ENCODE data around the gene MED27.

MED27 gene

GRCh38 chr9:131836607-131837315, 242.9 kb downstream of the MED27 start:
- H3K27me3 Mint-ChIP-seq, result peaks cover 23% of the 10 kb centered on the region
- peaks cover 30% of the 10 kb centered on the region for H3K4me1 Mint-ChIP-seq (ENCODE audit: low read depth)
- DNase-seq, result no peak
- no peak overlapping the region for H3K4me3 Mint-ChIP-seq
- no peak overlapping the region for H3K27ac Mint-ChIP-seq
- H3K9me3 Mint-ChIP-seq, result peaks cover 6% of the 10 kb centered on the region
- no peaks in the 10 kb centered on the region for H3K36me3 Mint-ChIP-seq (ENCODE audit: low read depth)

- peaks cover 30% of the 10 kb centered on the region for H3K4me1 Mint-ChIP-seq (ENCODE audit: low read depth)
- DNase-seq, result no peak
- H3K9me3 Mint-ChIP-seq, result peaks cover 6% of the 10 kb centered on the region
- no peak overlapping the region for H3K4me3 Mint-ChIP-seq
- H3K27me3 Mint-ChIP-seq, result peaks cover 23% of the 10 kb centered on the region
- no peaks in the 10 kb centered on the region for H3K36me3 Mint-ChIP-seq (ENCODE audit: low read depth)
- no peak overlapping the region for H3K27ac Mint-ChIP-seq
Measured at GRCh38 chr9:131836021-131836420, 243.6 kb downstream of the MED27 start.

GRCh38 chr9:131835151-131835910, 244.3 kb downstream of the MED27 start:
- Mint-ChIP-seq H3K4me1 (ENCODE audit: low read depth) (peaks cover 28% of the 10 kb centered on the region), H3K4me3 (no peak overlapping the region), H3K36me3 (ENCODE audit: low read depth) (no peaks in the 10 kb centered on the region), H3K27me3 (peaks cover 23% of the 10 kb centered on the region), H3K9me3 (peaks cover 6% of the 10 kb centered on the region), H3K27ac (no peak overlapping the region)
- DNase-seq, result no peak

GRCh38 chr9:131834721-131835120, 244.9 kb downstream of the MED27 start:
- no peaks in the 10 kb centered on the region for H3K36me3 Mint-ChIP-seq (ENCODE audit: low read depth)
- peaks cover 6% of the 10 kb centered on the region for H3K9me3 Mint-ChIP-seq
- DNase-seq, result no peak
- H3K4me3 Mint-ChIP-seq, result no peak overlapping the region
- H3K4me1 Mint-ChIP-seq (ENCODE audit: low read depth), result peaks cover 22% of the 10 kb centered on the region
- peaks cover 20% of the 10 kb centered on the region for H3K27me3 Mint-ChIP-seq
- H3K27ac Mint-ChIP-seq, result no peak overlapping the region

DNA sequence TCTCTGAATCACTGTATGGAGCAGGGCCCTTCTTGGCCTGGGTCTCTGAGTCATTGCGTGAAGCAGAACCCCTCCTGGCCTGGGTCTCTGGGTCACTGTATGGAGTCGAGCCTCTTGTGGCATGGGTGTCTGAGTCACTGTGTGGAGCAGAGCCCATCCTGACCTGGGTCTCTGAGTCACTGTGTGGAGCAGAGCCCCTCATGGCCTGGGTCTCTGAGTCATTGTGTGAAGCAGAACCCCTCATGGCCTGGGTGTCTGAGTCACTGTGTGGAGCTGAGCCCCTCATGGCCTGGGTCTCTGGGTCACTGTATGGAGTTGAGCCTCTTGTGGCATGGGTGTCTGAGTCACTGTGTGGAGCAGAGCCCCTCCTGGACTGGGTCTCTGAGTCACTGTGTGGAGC, 245.8 kb downstream of the MED27 start:
- no peak overlapping the region for H3K4me3 Mint-ChIP-seq
- no peaks in the 10 kb centered on the region for H3K36me3 Mint-ChIP-seq (ENCODE audit: low read depth)
- H3K9me3 Mint-ChIP-seq, result peaks cover 6% of the 10 kb centered on the region
- H3K4me1 Mint-ChIP-seq (ENCODE audit: low read depth), result peaks cover 15% of the 10 kb centered on the region
- no peak for DNase-seq
- H3K27ac Mint-ChIP-seq, result no peak overlapping the region
- H3K27me3 Mint-ChIP-seq, result peaks cover 20% of the 10 kb centered on the region

DNA sequence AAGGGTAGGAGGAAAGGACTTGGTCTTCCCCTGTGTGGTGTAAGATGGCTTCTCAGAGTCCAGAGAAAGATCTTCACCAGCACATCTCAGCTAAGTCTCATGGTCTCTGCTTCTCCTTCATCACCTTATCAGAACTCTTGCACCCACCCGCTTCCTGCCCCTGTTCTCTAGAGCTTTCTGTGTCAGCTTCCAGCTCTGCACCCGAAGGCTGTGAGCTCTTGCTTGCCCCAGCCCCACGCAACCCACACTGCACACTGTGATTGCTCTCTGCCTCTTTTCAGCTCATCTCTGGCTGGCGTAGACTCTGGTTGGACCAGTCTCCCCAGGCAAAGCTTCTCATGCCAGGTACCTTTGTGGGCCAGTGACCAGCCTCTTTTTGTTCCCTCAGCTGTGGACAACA, 246.6 kb downstream of the MED27 start:
- Mint-ChIP-seq H3K36me3 (ENCODE audit: low read depth) (no peaks in the 10 kb centered on the region), H3K4me3 (no peak overlapping the region), H3K9me3 (peaks cover 6% of the 10 kb centered on the region), H3K27ac (no peak overlapping the region), H3K4me1 (ENCODE audit: low read depth) (peaks cover 11% of the 10 kb centered on the region), H3K27me3 (peaks cover 18% of the 10 kb centered on the region)
- no peak for DNase-seq

DNA sequence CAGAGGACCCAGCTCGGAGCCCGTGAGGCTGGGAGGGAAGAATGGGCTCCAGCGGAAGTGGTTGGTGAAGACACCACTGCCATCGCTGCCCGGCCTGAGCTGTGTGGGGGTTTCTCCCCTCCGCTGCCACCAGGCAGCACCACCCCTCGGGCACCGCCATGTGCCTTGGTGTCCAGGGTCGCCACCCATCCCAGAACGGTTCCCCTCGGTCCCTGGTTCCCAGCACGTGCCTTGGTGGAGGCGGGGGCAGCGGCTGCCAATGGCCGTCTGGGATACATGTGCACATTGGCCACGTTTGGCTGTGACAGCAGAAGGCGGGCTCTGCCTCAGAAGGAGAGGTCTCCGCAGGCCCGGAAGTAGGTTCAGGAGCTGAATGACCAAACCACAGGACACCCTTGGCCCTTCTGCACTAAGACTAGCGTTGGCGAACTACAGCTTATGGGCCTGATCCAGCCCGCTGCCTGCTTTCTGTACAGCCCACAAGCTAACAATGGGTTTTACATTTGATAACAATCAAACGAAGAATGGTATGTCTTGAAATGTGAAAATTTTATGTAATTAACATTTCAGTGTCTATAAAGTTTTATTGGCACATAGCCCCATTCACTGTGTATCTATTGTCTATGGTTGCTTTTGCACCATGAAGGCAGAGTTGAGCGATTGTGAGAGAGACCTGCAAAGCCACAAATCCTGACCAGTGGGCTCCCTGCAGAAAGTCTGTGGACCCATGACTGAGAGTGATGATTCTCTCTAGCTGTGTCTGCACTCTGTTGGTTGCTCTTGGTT, 248.1 kb downstream of the MED27 start:
- Mint-ChIP-seq H3K36me3 (ENCODE audit: low read depth) (no peaks in the 10 kb centered on the region), H3K27ac (no peak overlapping the region), H3K4me1 (ENCODE audit: low read depth) (peaks cover 11% of the 10 kb centered on the region), H3K4me3 (no peak overlapping the region), H3K9me3 (peaks cover 6% of the 10 kb centered on the region), H3K27me3 (peaks cover 12% of the 10 kb centered on the region)
- no peak for DNase-seq

DNA sequence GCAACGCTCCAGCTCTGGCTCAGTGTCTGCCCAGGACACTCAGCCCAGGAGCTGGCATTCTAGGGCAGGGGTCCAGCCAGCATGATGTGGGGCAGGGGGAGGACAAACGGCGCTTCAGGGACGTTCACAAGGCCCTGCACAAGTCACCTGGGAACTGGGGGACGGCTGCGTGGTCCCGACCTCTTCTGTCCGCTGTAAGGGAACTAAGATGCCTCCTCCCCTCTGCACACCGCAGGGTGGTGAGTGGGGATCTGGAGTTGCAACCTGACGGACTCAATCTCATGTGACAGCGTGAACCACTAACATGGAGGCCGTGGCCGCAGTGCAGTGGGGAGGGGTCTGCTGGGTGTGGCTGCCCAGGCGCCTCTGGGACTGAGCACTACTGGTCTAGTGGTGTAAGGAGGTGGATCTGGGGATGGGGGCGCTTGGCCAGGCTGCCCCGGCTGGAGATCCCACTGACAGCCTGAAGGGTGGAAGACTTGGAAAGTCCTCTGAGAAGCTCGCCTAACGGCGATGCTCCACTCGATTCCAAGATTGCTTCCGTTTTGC, 251.8 kb downstream of the MED27 start:
- H3K36me3 Mint-ChIP-seq (ENCODE audit: low read depth), result no peaks in the 10 kb centered on the region
- H3K27ac Mint-ChIP-seq, result no peak overlapping the region
- H3K9me3 Mint-ChIP-seq, result no peaks in the 10 kb centered on the region

DNA sequence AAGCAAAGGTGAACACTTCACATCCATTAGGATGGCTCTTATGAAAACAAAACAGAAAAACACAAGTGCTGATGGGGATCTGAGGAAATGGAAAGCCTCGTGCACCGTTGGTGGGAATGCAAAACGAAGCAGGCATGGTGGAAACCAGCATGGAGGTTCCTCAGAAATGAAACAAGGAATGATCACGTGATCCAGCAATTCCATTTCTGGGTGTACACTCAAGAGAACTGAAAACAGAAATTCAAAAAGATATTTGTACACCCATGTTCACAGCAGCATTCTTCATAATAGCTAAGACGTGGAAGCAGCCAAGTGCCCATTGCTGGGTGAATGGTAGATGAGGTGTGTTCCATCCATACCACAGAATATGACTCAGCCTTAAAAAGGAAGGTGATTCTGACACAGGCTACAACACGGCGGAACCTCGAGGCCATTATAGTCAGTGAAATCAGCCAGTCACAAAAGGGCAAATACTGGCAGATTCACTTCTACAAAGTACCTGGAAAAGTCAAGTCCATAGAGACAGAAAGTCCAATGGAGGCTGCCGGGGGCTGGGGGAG, 252.6 kb downstream of the MED27 start:
- Mint-ChIP-seq H3K36me3 (ENCODE audit: low read depth) (no peaks in the 10 kb centered on the region), H3K4me3 (no peak overlapping the region), H3K4me1 (ENCODE audit: low read depth) (no peaks in the 10 kb centered on the region), H3K27me3 (peaks cover 22% of the 10 kb centered on the region), H3K9me3 (no peaks in the 10 kb centered on the region), H3K27ac (no peak overlapping the region)
- DNase-seq, result no peak

More for the DNA sequence above, 251.8 kb downstream of the MED27 start:
- peaks cover 4% of the 10 kb centered on the region for H3K4me1 Mint-ChIP-seq (ENCODE audit: low read depth)
- H3K27me3 Mint-ChIP-seq, result peaks cover 22% of the 10 kb centered on the region
- H3K4me3 Mint-ChIP-seq, result no peak overlapping the region
- no peak for DNase-seq

GRCh38 chr9:131826053-131826452, 253.6 kb downstream of the MED27 start:
- Mint-ChIP-seq H3K27me3 (peaks cover 22% of the 10 kb centered on the region), H3K36me3 (ENCODE audit: low read depth) (no peaks in the 10 kb centered on the region), H3K9me3 (no peaks in the 10 kb centered on the region), H3K4me3 (no peak overlapping the region), H3K4me1 (ENCODE audit: low read depth) (no peaks in the 10 kb centered on the region), H3K27ac (no peak overlapping the region)
- DNase-seq, result no peak

DNA sequence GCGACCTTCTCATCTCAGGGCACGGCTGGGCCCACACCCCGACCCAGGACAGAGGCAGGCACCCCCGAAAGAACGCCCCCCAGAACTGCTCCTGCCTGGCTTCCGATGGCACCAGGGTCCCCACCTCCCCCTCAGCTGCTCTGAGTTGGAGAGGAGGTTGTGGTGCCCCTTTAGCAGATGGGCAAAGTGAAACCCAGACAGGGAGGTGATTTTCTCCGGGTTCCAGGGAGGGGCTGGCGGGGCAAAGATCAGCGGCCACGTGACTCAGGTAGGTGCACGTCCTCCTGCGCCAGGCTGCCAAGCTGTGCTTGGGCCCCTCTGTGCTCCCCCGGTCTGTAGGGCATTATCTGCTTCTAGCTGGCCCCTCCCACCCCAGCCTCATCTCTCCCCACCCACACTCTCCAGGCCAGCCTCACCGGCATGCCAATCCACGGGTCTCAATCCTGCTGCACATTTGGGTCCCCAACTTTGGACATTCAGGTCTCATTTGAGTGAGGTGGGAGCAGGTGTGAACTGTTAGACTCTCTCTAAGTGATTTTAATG, 254.6 kb downstream of the MED27 start:
- H3K27me3 Mint-ChIP-seq, result peaks cover 26% of the 10 kb centered on the region
- H3K4me3 Mint-ChIP-seq, result no peak overlapping the region

DNA sequence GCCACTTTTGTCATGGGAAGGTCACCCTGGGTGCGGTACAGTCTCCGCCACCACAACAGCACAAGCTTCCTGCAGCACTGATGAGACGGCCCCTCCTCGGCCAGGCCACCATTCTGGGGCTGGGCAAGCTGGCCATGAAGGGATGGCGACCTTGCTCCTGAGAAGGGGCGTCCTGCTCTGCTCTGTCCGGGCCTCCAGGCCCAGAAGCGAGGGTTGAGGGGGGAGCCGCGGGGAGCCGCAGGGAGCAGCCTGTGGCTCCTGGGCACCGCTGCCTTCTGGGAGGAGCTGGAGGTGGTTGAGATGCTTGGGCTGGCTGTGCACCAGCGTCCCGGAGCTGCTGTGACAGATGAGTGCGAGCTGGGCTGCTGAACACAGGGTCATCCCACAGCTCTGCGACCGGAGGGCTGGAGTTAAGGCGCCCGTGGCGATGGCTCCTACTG, 255.5 kb downstream of the MED27 start:
- no peak for DNase-seq
- Mint-ChIP-seq H3K4me3 (no peak overlapping the region), H3K36me3 (ENCODE audit: low read depth) (no peaks in the 10 kb centered on the region), H3K9me3 (no peaks in the 10 kb centered on the region), H3K27me3 (peaks cover 26% of the 10 kb centered on the region), H3K27ac (no peak overlapping the region), H3K4me1 (ENCODE audit: low read depth) (no peaks in the 10 kb centered on the region)

More for the DNA sequence above, 254.6 kb downstream of the MED27 start:
- Mint-ChIP-seq H3K4me1 (ENCODE audit: low read depth) (no peaks in the 10 kb centered on the region), H3K36me3 (ENCODE audit: low read depth) (no peaks in the 10 kb centered on the region), H3K9me3 (no peaks in the 10 kb centered on the region), H3K27ac (no peak overlapping the region)
- DNase-seq, result no peak

DNA sequence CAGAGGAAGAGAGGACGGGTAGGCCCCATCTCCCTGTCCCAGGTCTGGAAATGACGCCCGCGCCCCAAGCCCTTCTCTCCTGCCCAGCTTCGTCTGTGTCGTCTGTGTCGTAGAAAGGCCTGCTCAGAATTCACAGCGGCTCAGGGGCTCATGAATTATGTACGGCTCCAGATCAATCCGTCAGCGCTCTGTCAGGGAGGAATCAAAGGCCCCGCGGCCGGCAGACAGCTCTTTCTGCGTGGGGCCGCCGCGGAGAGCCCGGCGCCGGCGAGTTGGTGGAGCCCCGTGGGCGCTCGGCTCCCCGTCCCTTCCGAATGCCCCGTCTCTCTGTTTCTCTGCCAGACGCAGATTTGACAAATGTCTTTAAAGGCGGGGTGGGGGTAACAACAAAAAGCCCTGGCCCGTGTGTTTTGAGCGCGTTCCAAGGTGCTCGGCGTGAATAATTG, 255.9 kb downstream of the MED27 start:
- no peak overlapping the region for H3K4me3 Mint-ChIP-seq
- no peak for DNase-seq
- no peak overlapping the region for H3K27ac Mint-ChIP-seq
- no peaks in the 10 kb centered on the region for H3K9me3 Mint-ChIP-seq
- no peaks in the 10 kb centered on the region for H3K36me3 Mint-ChIP-seq (ENCODE audit: low read depth)
- peaks cover 28% of the 10 kb centered on the region for H3K27me3 Mint-ChIP-seq
- no peaks in the 10 kb centered on the region for H3K4me1 Mint-ChIP-seq (ENCODE audit: low read depth)

- DNase-seq, result no peak
- Mint-ChIP-seq H3K4me1 (ENCODE audit: low read depth) (no peaks in the 10 kb centered on the region), H3K4me3 (no peak overlapping the region), H3K9me3 (no peaks in the 10 kb centered on the region), H3K27me3 (peaks cover 32% of the 10 kb centered on the region), H3K27ac (no peak overlapping the region), H3K36me3 (ENCODE audit: low read depth) (no peaks in the 10 kb centered on the region)
Measured at GRCh38 chr9:131818089-131818488, 261.6 kb downstream of the MED27 start.
